Placental epithelial cell (primary cell): Measurements from ENCODE around the gene LLPH. TPM values are rescaled to one million over a fixed set of nuclear protein-coding genes. Genes with fewer than 3 reads are reported as not detected.

ENCODE experiments used
- total RNA-seq: library from RNA; depleted of rRNA; stranded (reverse); fragments of >200 nt; gene quantifications from 2 replicates; pipeline ENCODE4 v1.2.3, GENCODE V29; 2012

The LLPH gene
- total RNA-seq = 2.7 and 3.5 TPM in 2 replicates

DNA sequence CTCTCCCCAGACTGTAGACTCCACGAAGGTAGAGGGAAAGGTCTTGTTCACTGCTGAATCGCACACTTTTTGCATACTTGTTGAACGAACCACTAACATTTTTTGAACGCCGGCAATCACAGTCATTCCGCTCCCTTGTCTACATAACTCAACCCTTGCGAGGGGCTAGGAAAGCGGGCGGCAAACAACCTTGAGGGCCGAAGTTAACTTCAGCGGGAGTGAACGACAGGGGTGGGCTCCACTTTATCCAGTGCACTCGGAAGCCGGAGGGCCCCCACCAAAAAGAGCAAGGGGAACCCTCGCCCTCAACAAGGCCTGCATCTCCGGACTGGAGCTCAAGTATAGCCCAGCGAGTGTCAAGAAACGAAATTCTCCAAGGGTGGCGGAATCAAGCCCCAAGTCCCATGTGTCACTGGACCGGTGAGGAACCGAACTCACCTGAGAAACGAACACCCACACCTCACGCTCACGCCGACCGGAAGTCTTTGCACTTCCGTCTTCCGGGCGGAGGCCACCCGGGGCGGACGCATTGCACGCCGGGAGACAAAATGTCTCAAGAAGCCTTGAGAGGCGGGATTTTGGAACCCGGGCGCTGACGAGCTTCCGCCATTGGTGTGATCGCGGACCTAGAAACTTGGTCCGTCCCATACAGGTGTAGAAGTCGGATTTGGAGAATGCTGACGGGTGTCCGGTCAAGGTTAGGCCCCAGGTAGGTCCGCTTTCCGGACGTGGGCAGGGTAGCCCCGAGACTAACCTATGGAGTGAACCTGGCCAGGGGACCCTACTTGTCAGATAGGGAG is at the start of gene LLPH:
LLPH (minus strand) TSS at position 484 of the 800 bp plus-strand sequence. CDS start 1,644 bp downstream, outside the sequence.

DNA sequence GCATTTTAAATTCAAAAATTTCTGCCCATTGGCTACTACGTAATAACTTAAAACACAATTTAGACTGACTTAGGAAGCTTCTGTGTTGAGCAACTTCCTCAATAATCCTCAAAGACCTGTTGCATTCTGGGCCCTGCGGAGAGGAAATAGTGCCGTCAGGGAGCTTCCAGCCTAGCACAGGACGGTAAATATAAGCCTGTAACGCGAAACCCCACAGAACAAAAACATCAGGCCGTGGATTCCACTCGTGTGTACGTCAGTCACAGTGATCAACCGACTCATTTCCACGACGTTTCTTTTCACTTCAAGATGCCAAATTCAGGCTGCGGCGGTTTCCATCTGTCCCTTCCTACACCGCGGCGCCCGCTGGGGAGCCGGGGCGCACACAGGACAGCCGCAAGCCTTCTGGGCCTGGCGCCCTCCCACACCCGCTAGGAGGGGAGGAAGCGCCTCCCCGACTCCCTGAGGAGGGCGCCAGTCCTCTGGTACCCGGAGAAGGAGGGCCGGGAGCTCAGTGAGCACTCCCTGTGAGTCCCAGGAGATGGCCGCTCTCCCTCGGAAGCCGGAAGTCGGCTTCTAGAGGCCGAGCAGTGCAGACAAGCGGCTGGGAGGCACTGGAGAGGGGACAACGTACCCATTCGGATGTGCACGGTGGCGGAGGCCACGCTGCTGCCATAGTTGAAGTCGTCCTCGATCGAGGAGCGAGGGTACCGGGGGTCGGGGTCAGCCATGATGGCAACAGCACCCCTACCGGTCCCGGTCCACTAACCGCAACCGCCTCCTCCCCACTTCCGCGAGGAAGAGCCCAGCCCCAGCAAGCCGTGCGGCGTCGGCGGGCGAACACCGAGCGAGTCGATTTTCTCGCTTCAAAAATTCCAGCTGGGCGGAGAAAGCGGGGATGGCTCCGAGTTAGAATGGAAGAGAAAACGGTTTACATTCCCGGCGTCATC is 38.9 kb upstream of the LLPH start, which contains the start of gene TMBIM4:
TMBIM4 (minus strand) TSS at position 776 of the 950 bp plus-strand sequence; CDS start at position 731, 45 bp downstream.

Other genes with a start within 250 kb of the LLPH start
- 58.9 and 126 TPM in 2 replicates for gene TMBIM4, start 39.2 kb upstream of the LLPH start, total RNA-seq
- gene IRAK3, start 58.5 kb upstream of the LLPH start, total RNA-seq = 0.22 and 1.2 TPM in 2 replicates
- gene HELB, start 171.7 kb upstream of the LLPH start, total RNA-seq = 2.8 and 4.7 TPM in 2 replicates